K562 (cell line): ENCODE data around the gene EIF1. TPM values are rescaled to one million over a fixed set of nuclear protein-coding genes. Genes with fewer than 3 reads are reported as not detected.

ENCODE experiments used
- ARID1B ChIP-seq: fragments of 450-650 bp; IDR thresholded peaks from 2 replicates; pipeline ENCODE4 v1.6.1; 2016; ENCODE audit warnings: antibody characterized with exemption, mild to moderate bottlenecking, inconsistent platforms
- CUX1 ChIP-seq: fragments of 200-800 bp; sonication (Bioruptor generic); IDR thresholded peaks from 2 replicates; pipeline ENCODE4 v1.6.1; 2016; ENCODE audit warnings: missing genetic modification characterization, missing compliant biosample characterization
- E2F4 ChIP-seq: sonication (generic); formaldehyde crosslinking; IDR thresholded peaks from 2 replicates; pipeline ENCODE4 v1.8.0; 2022; ENCODE audit warnings: mild to moderate bottlenecking, low read depth, missing genetic modification reagents
- LEF1 ChIP-seq: fragments of 450-650 bp; IDR thresholded peaks from 2 replicates; pipeline ENCODE4 v1.6.1; 2016; ENCODE audit warnings: mild to moderate bottlenecking
- MCM2 ChIP-seq: fragments of 450-650 bp; IDR thresholded peaks from 2 replicates; pipeline ENCODE4 v1.6.1; 2017; ENCODE audit warnings: low read depth, mild to moderate bottlenecking
- MXI1 ChIP-seq: IDR thresholded peaks from 2 replicates; pipeline ENCODE4 v1.6.1; 2011; ENCODE audit warnings: low read depth, mild to moderate bottlenecking, improper control_type of control experiment, low read length
- NFATC3 ChIP-seq: fragments of 450-650 bp; IDR thresholded peaks from 2 replicates; pipeline ENCODE4 v1.6.1; 2017; ENCODE audit warnings: mild to moderate bottlenecking
- POLR2A ChIP-seq: fragments of 450-650 bp; conservative IDR thresholded peaks from 2 replicates; pipeline ENCODE4 v1.6.1; 2016
- RNF219 ChIP-seq: fragments of 250-450 bp; sonication (Bioruptor Pico); IDR thresholded peaks from 2 replicates; pipeline ENCODE4 v1.5.0; 2022; ENCODE audit warnings: mild to moderate bottlenecking
- SMARCA5 ChIP-seq: fragments of 450-650 bp; IDR thresholded peaks from 2 replicates; pipeline ENCODE4 v1.6.1; 2016
- SRSF7 ChIP-seq: fragments of 200-400 bp; formaldehyde crosslinking; optimal IDR thresholded peaks from 2 replicates; pipeline ENCODE3; 2017; ENCODE audit warnings: mild to moderate bottlenecking, low read depth, low read length
- ZBTB11 ChIP-seq, 3 experiments: fragments of 200-800 bp in 1 of 3; fragments of 250-450 bp in 1 of 3; fragments of 450-650 bp in 1 of 3; sonication (Bioruptor Pico) in 1 of 3; sonication (Bioruptor generic) in 1 of 3; formaldehyde crosslinking in 1 of 3; IDR thresholded peaks; 2 replicates each; pipeline versions ENCODE4 v1.6.1 to v1.8.0; 2016 to 2022; ENCODE audit warnings: mild to moderate bottlenecking in 2 of 3, missing genetic modification characterization in 2 of 3, missing compliant biosample characterization in 1 of 3, moderate library complexity in 1 of 3
- ZNF217 ChIP-seq: sonication (generic); formaldehyde crosslinking; IDR thresholded peaks from 2 replicates; pipeline ENCODE4 v1.8.0; 2022; ENCODE audit warnings: mild to moderate bottlenecking, missing genetic modification reagents
- ZNF253 ChIP-seq: fragments of 250-450 bp; sonication (Bioruptor Pico); conservative IDR thresholded peaks from 2 replicates; pipeline ENCODE4 v1.6.1; 2021; ENCODE audit warnings: mild to moderate bottlenecking
- ZNF57 ChIP-seq: fragments of 450-650 bp; formaldehyde crosslinking; IDR thresholded peaks from 2 replicates; pipeline ENCODE4 v1.4.0; 2020; ENCODE audit warnings: mild to moderate bottlenecking, moderate library complexity
- ZNF778 ChIP-seq: fragments of 450-650 bp; formaldehyde crosslinking; IDR thresholded peaks from 2 replicates; pipeline ENCODE4 v1.4.0; 2020; ENCODE audit warnings: mild to moderate bottlenecking, moderate library complexity
- polyA plus RNA-seq, 8 experiments: library from polyadenylated mRNA; depleted of rRNA in 4 of 8; stranded (reverse) in 5 of 8; unstranded in 3 of 8; fragments of >200 nt; fragmentation: Nextera tagmentation in 2 of 8; fragmentation: Illumina TruSeq in 1 of 8; extraction: Ambion mirVana in 2 of 8; extraction: Trizol in 1 of 8; gene quantifications; 2 replicates each; pipeline versions ENCODE4 v1.2.1 to v1.2.3, GENCODE V29; 2011 to 2014; ENCODE audit warnings: inconsistent platforms in 1 of 8, missing spikeins in 1 of 8
- total RNA-seq, 7 experiments: library from RNA; depleted of rRNA in 6 of 7; stranded (reverse); fragments of >200 nt in 6 of 7; fragmentation: Illumina TruSeq in 2 of 7; extraction: Trizol in 2 of 7; gene quantifications; 2 replicates each; pipeline versions ENCODE4 v1.2.1 to v1.2.3, GENCODE V29; 2011 to 2021; ENCODE audit warnings: low replicate concordance in 1 of 7

The EIF1 gene
- total and polyA plus RNA-seq, 9 of the 15 experiments (the other 6 are each of a cell fraction or from before 2014, with no cell fraction given) = 67.0 to 1,204 (median 320) TPM

GRCh38 chr17:41688641-41689496, at the start of gene EIF1 (continued):
- TF ChIP-seq RNF219 (CRISPR knock-in tag) (peak; percentile 15; the same call in 1 of the 2 replicates), SMARCA5 (no peak; the same call in 1 of the 2 replicates), E2F4 (CRISPR knock-in tag) (0 out of 2 replicates have a peak, but pooled peaks have one; percentile 36), MCM2 (no peak), CUX1 (no peak), ARID1B (peak; percentile 44), ZNF217 (CRISPR knock-in tag) (no peak), ZNF253 (CRISPR knock-in tag) (no peak), MXI1 (peak; percentile 31), ZNF57 (CRISPR knock-in tag) (no peak), POLR2A (peak; percentile 100), LEF1 (no peak), ZNF778 (CRISPR knock-in tag) (no peak), NFATC3 (no peak), ZBTB11 (CRISPR knock-in tag; IDR thresholded peaks at IDR 0.05) (peak in 2 of 3 experiments; percentile 53 to 68; a peak in 2 of 6 replicates), SRSF7 (peak; percentile 96)
